NB4 (cell line): Measurements from ENCODE around the gene CEMIP.

ENCODE experiments used
- POLR2A ChIP-seq: IDR thresholded peaks from 2 replicates; pipeline ENCODE4 v1.6.1; 2011; ENCODE audit warnings: mild to moderate bottlenecking; ENCODE audit not compliant: insufficient read length; ENCODE audit errors: extremely low read depth
- TF ChIP-seq, protein P1 (sequence below): IDR thresholded peaks from one replicate; pipeline ENCODE4 v1.5.1; 2012; ENCODE audit warnings: low read depth, low read length

DNA sequence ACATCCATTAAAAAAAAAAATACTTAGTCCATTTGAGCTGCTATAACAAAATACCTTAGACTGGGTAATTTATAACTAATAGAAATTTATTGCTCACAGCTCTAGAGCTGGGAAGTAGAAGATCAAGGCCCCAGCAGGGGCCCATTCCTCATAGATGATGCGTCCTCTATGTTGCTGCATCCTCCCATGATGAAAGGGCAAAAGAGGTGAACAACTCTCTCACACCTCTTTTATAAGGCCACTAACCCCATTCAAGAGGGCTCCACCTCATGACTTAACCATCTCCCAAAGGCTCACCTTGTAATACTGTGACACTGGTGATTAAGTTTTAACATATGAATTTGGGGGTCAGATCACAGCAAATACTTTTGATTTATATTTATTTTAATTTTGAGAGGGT is 218.5 kb downstream of the CEMIP start:
- TF ChIP-seq, protein P1, sequence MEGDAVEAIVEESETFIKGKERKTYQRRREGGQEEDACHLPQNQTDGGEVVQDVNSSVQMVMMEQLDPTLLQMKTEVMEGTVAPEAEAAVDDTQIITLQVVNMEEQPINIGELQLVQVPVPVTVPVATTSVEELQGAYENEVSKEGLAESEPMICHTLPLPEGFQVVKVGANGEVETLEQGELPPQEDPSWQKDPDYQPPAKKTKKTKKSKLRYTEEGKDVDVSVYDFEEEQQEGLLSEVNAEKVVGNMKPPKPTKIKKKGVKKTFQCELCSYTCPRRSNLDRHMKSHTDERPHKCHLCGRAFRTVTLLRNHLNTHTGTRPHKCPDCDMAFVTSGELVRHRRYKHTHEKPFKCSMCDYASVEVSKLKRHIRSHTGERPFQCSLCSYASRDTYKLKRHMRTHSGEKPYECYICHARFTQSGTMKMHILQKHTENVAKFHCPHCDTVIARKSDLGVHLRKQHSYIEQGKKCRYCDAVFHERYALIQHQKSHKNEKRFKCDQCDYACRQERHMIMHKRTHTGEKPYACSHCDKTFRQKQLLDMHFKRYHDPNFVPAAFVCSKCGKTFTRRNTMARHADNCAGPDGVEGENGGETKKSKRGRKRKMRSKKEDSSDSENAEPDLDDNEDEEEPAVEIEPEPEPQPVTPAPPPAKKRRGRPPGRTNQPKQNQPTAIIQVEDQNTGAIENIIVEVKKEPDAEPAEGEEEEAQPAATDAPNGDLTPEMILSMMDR = no peak
- TF ChIP-seq POLR2A = no peak
